Memory B cell (primary cell): ENCODE data around the gene OGFOD3.
"Not testable (repeated sequence)": the region's sequence is repeated elsewhere in the genome, so short reads cannot be mapped to it uniquely, and the experiment has no call there.

Experiments used
- ATAC-seq: fragments of 150-1000 bp; cut with Tn5 transposase; 2 replicates; pipeline ENCODE4 v1.10.0; 2021; ENCODE audit warnings: low read depth, mild to moderate bottlenecking, moderate library complexity
- DNase-seq, 2 donors: peaks; one replicate each; pipeline ENCODE4 v3.0.0; 2022; ENCODE audit warnings: low spot score in 2 of 2
- H3K27ac Mint-ChIP-seq: one replicate; pipeline ENCODE4 v1.8.0; 2022; ENCODE audit warnings: mild to moderate bottlenecking, moderate library complexity, mixed read lengths
- H3K27me3 Mint-ChIP-seq: one replicate; pipeline ENCODE4 v1.8.0; 2022; ENCODE audit warnings: mixed read lengths
- H3K36me3 Mint-ChIP-seq: one replicate; pipeline ENCODE4 v1.8.0; 2022; ENCODE audit warnings: mild to moderate bottlenecking, mixed read lengths
- H3K4me1 Mint-ChIP-seq: one replicate; pipeline ENCODE4 v1.8.0; 2022; ENCODE audit warnings: mixed read lengths
- H3K4me3 Mint-ChIP-seq: one replicate; pipeline ENCODE4 v1.8.0; 2022; ENCODE audit warnings: mild to moderate bottlenecking, moderate library complexity, mixed read lengths
- H3K9me3 Mint-ChIP-seq: one replicate; pipeline ENCODE4 v1.8.0; 2022; ENCODE audit warnings: mixed read lengths

Gene OGFOD3

GRCh38 chr17:82367724-82368524 is 50.5 kb downstream of the OGFOD3 start:
- Mint-ChIP-seq H3K9me3 (no peaks in the 10 kb centered on the region), H3K36me3 (no peaks in the 10 kb centered on the region), H3K27me3 (peaks cover 6% of the 10 kb centered on the region), H3K4me3 (no peak overlapping the region), H3K27ac (no peak overlapping the region), H3K4me1 (peaks cover 10% of the 10 kb centered on the region)
- no peak for ATAC-seq
- DNase-seq = no peak

DNA sequence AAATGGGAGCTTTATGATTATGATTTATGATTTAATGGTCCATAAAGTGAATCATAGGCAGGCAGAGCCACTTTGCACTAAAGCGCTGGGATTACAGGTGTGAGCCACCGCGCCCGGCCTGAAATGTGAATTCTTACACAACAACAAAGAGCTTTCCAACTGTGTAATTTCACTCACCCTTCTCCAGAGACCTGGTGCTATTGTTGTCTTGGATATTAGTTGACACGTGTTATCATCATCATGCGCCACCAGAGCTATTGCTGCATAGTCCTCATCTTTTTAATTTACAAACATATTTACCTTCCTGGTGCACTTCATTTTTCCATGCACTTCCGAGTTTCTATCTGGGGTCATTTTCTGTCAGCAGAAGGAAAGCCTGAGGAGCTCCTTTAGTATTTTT is 51.6 kb downstream of the OGFOD3 start:
- no peak overlapping the region for H3K4me3 Mint-ChIP-seq
- H3K9me3 Mint-ChIP-seq = no peaks in the 10 kb centered on the region
- no peak for ATAC-seq
- H3K4me1 Mint-ChIP-seq = peaks cover 6% of the 10 kb centered on the region
- no peak for DNase-seq
- peaks cover 3% of the 10 kb centered on the region for H3K27me3 Mint-ChIP-seq
- H3K27ac Mint-ChIP-seq = no peak overlapping the region
- H3K36me3 Mint-ChIP-seq = no peaks in the 10 kb centered on the region

DNA sequence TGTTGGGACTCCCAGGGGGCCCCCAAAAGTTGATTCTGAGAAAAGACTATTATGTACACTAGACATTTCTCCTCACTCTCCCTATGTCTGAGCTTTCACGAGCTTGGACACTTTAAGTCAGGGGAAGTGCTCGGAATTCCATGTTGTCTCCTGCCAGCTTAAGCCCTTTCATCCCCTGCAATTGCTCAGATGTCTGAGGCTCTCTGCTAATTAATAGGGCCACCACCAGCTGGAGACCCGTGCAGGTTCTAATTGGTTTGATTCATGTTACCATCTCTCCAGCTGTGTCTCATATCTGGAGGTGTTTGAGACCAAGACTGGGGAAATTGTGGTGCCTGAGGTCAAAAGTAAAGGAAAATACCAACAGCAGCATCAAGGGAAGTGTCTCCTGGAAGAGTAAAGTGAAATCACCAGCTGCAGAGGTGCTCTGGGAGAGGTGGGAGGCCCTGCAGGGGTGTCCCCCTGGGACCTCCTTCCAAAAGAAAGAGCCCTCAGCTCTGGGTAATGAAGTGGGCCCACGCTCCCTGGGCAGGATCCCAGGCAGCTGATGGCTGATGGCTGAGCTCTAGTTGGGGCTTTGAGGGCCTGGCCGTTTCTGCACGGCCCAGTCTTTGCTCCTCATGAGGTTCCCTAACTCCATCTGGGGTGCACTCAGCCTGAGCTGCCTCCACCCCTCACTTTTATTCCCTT is 52.6 kb downstream of the OGFOD3 start:
- H3K36me3 Mint-ChIP-seq = no peaks in the 10 kb centered on the region
- H3K4me3 Mint-ChIP-seq = no peak overlapping the region
- no peak overlapping the region for H3K27ac Mint-ChIP-seq
- no peak for ATAC-seq
- peaks cover 2% of the 10 kb centered on the region for H3K27me3 Mint-ChIP-seq
- no peaks in the 10 kb centered on the region for H3K9me3 Mint-ChIP-seq
- H3K4me1 Mint-ChIP-seq = peaks cover 3% of the 10 kb centered on the region
- no peak for DNase-seq

- H3K36me3 Mint-ChIP-seq = no peaks in the 10 kb centered on the region
- no peak for ATAC-seq
- no peak for DNase-seq
- no peaks in the 10 kb centered on the region for H3K9me3 Mint-ChIP-seq
- H3K27ac Mint-ChIP-seq = no peak overlapping the region
- peaks cover 5% of the 10 kb centered on the region for H3K4me1 Mint-ChIP-seq
- no peak overlapping the region for H3K4me3 Mint-ChIP-seq
- H3K27me3 Mint-ChIP-seq = peaks cover 5% of the 10 kb centered on the region
These were observed 56.3 kb downstream of the OGFOD3 start for GRCh38 chr17:82361885-82362633.

DNA sequence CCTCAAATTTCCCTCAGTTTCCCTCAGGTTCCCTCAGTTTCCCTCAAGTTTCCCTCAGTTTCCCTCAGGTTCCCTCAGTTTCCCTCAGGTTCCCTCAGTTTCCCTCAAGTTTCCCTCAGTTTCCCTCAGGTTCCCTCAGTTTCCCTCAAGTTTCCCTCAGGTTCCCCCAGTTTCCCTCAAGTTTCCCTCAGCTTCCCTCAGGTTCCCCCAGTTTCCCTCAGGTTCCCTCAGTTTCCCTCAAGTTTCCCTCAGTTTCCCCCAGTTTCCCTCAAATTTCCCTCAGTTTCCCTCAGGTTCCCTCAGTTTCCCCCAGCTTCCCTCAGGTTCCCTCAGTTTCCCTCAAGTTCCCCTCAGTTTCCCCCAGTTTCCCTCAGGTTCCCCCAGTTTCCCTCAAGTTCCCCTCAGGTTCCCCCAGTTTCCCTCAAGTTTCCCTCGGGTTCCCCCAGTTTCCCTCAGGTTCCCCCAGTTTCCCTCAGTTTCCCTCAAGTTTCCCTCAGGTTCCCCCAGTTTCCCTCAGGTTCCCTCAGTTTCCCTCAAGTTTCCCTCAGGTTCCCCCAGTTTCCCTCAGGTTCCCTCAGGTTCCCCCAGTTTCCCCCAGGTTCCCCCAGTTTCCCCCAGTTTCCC is 58.8 kb downstream of the OGFOD3 start:
- not testable (repeated sequence) for H3K27ac Mint-ChIP-seq, H3K27me3 Mint-ChIP-seq, H3K4me3 Mint-ChIP-seq, H3K4me1 Mint-ChIP-seq, ATAC-seq, DNase-seq, H3K36me3 Mint-ChIP-seq, H3K9me3 Mint-ChIP-seq

DNA sequence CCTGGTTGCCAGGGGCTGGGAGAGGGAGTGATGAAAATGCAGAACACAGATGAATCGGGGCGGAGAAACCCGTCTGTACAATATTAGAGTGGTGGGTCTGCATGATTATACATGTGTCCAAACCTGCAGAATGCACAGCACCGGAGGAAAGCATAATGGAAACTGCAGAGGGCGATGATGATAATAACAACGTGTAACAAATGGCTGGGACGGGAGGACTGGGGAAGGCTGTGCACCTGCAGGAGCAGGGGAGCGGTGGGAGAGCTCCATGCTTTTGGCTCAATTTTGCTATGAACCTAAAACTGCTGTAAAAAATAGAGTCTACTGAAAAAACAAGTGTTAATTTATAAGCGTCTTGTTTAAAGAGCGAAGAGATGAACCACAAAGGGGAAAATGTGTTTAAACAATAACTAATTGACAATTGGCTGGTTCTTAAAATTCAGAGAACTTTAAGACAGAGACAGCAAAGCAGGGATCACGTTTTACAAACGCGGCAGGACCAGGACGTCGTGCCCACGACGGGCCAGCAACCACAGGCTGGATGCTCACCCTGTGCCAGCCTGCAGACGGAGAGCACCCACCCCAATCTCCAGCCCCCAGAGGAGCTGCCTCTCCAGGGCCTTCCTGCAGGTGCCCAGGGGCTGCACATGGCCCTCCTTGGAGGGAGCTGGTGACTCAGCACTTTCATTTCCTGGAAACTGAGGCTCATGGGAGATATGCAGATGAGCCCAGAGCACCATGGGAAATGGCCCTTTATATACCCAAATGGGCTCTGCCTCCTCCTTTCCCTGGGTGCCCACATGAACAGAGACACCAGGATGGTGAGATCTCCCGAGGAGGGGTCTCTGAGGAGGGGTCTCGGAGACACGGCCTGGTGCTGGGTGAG is 59.7 kb downstream of the OGFOD3 start, which contains the start of gene TEX19:
Gene TEX19, plus strand, starts transcription at position 783 of the 886 bp plus-strand sequence. CDS start 2,904 bp downstream, outside the sequence.
- H3K4me3 Mint-ChIP-seq = no peak within 1 kb of the TSS
- H3K27ac Mint-ChIP-seq = no peak within 1 kb of the TSS
- H3K9me3 Mint-ChIP-seq = no peaks in the 10 kb centered on the region
- H3K36me3 Mint-ChIP-seq = no peaks in the 10 kb centered on the region
- H3K27me3 Mint-ChIP-seq = peaks cover 8% of the 10 kb centered on the region
- H3K4me1 Mint-ChIP-seq = peaks cover 5% of the 10 kb centered on the region
- DNase-seq (no peak), ATAC-seq (peak; percentile 49)

DNA sequence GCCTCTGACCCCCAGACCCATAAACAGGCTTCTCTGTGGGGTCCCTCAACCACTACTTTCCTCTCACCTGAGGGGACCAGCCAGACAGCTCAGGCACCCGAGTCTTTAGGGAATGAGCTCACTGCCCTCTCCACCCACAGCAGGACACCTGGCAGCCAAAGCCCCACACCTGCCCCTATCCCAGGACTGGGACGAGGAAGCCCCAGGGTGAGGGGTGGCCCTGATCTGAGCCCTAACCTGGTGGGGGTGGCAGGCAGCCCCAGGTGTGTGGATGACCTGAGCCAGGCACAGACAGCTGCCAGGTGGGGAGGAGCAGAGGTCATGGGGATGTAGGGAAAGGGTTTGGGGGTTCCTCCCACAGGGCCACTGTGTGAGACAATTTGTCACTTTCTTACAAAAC is 61.0 kb downstream of the OGFOD3 start:
- H3K4me3 Mint-ChIP-seq = no peak overlapping the region
- no peak overlapping the region for H3K27ac Mint-ChIP-seq
- H3K36me3 Mint-ChIP-seq = no peaks in the 10 kb centered on the region
- DNase-seq (no peak), ATAC-seq (no peak)
- H3K27me3 Mint-ChIP-seq = peaks cover 10% of the 10 kb centered on the region
- H3K9me3 Mint-ChIP-seq = no peaks in the 10 kb centered on the region
- peaks cover 5% of the 10 kb centered on the region for H3K4me1 Mint-ChIP-seq

GRCh38 chr17:82356845-82357355 is 61.5 kb downstream of the OGFOD3 start:
- ATAC-seq (no peak), DNase-seq (no peak)
- Mint-ChIP-seq H3K4me3 (no peak overlapping the region), H3K36me3 (no peaks in the 10 kb centered on the region), H3K4me1 (peaks cover 7% of the 10 kb centered on the region), H3K9me3 (no peaks in the 10 kb centered on the region), H3K27ac (no peak overlapping the region), H3K27me3 (peaks cover 10% of the 10 kb centered on the region)

DNA sequence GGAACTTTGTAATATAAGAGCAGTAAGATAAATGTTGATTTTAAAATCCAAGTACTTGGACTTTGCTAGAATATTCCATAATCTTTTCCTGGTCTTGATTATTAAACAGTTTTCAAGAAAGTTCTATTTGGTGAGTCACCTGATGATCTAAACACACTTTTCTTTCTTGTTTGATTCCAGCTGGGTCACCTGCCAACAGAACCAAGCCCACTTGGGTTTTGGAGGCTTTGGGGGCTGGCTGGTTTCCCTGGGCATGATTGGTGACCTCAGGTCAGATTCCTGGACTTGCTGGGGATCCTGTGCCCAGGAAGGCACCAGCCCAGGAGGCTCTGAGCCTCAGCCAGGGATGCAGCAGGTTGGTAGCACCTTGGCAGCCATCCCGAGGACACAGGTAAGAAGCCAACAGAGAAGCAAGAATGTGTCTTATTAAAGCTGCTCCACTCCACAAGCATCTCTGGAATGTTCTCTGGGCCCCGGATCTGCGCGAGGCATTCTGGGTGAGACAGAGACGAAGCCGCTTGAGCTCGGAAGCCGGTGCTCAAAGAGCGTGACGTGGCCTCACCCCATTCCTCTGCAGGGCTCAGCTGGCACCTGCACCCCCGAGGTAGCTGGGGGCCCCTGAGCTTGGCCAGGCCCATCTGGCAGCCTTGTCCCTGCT is 62.5 kb downstream of the OGFOD3 start:
- no peak for ATAC-seq
- no peaks in the 10 kb centered on the region for H3K36me3 Mint-ChIP-seq

DNA sequence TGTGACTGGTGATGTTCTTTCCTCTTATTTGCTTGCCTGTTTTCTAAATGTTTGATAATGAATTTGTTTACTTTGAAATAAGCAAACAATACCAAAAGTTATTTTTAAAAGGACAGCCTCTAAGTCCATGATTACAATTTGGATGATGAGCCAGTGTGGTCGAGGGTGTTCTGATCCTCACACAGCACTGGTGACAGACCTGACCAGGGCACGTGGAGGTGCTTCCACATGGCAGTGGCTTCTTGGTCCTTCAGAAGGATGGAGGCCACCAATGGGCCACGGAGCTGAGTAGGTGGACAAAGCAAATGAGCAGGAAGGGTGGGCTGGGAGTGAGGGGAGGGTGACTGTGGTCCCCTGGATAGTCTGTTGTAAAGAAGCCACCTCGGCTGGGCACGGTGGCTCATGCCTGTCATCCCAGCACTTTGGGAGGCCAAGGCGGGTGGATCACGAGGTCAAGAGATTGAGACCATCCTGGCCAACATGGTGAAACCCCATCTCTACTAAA is 63.5 kb downstream of the OGFOD3 start:
- no peaks in the 10 kb centered on the region for H3K9me3 Mint-ChIP-seq
- no peak overlapping the region for H3K27ac Mint-ChIP-seq
- H3K36me3 Mint-ChIP-seq = no peaks in the 10 kb centered on the region
- no peak overlapping the region for H3K4me3 Mint-ChIP-seq
- ATAC-seq = no peak
- no peak for DNase-seq
- peaks cover 10% of the 10 kb centered on the region for H3K27me3 Mint-ChIP-seq
- peaks cover 7% of the 10 kb centered on the region for H3K4me1 Mint-ChIP-seq

More for the DNA sequence above, 62.5 kb downstream of the OGFOD3 start:
- Mint-ChIP-seq H3K4me3 (no peak overlapping the region), H3K4me1 (peaks cover 7% of the 10 kb centered on the region), H3K9me3 (no peaks in the 10 kb centered on the region), H3K27me3 (peaks cover 10% of the 10 kb centered on the region), H3K27ac (no peak overlapping the region)
- no peak for DNase-seq

- H3K36me3 Mint-ChIP-seq = no peaks in the 10 kb centered on the region
- DNase-seq (no peak), ATAC-seq (no peak)
- H3K4me3 Mint-ChIP-seq = no peak overlapping the region
- no peak overlapping the region for H3K27ac Mint-ChIP-seq
- H3K9me3 Mint-ChIP-seq = no peaks in the 10 kb centered on the region
- peaks cover 15% of the 10 kb centered on the region for H3K27me3 Mint-ChIP-seq
- H3K4me1 Mint-ChIP-seq = peaks cover 6% of the 10 kb centered on the region
These were observed 64.9 kb downstream of the OGFOD3 start for GRCh38 chr17:82353484-82353883.

DNA sequence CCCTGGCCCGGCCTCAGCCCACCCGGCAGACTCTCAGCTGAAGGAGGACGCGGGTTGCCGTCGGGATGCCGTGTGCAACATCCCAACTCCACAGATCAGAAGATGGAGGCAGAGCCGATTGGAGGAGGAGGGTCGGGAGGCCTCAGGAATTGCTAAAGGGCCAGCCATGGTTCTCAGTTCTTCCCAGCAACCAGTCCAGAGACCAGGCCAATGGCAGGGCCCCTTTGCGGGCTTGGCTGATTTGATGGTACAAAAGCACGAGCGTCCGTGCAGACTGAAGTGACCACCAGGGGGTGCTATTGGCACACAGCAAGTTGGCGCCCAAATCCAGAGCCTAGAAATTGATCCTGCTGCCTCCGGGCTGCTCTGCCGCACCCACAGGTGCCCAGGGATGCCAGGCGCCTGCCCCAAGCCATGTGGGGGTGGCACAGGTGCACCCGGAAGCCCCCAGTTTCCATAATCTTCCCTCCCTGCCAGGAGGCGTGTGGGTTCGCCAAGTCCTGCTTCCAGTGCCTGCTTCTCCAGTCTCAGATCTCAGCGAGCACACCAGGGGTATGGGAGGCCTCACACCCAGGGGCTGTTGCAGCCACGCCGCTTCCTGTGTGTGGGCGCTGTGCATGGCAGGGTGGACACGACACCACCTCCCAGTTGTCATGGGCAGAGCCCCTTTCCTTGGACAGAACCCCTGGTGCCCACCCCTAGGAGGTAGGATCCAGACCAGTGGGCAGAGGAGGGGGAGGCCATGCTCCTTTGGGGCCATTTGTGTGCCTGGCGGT is 66.5 kb downstream of the OGFOD3 start:
- peaks cover 2% of the 10 kb centered on the region for H3K4me1 Mint-ChIP-seq
- no peak overlapping the region for H3K4me3 Mint-ChIP-seq
- no peak overlapping the region for H3K27ac Mint-ChIP-seq
- DNase-seq (peak; percentile 80 to 84), ATAC-seq (peak; percentile 88)
- no peaks in the 10 kb centered on the region for H3K9me3 Mint-ChIP-seq
- peaks cover 11% of the 10 kb centered on the region for H3K27me3 Mint-ChIP-seq
- H3K36me3 Mint-ChIP-seq = no peaks in the 10 kb centered on the region
